Inflammatory macrophage treated with lipopolysaccharide for 1 hour (primary cell): ENCODE data around the gene IL17C.

ENCODE experiments used
- DNase-seq, 2 donors: peaks; one replicate each; pipeline ENCODE4 v3.0.0-alpha.2; 2020 to 2022

The IL17C gene

DNA sequence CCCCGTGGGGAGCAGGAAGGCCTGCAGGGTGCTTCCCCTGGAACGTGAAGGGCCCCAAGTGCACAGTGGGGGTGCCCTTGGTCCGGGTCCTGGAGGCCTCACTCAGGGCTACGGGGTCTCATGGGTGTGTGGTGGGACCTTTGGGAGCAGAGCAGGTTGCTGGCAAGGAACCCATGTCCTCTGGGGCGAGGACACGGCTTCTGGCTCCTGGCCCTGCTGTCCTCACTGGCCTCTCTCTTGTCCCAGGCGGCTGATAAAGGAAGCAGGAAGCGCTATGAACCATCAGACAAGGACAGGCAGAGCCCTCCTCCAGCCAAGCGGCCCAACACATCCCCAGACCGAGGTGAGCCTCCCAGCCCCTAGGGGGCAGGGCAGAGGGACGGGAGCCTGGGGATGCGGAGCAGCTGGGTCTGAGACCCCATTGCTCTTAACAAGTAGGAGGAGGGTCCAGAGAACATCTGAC is 9.8 kb upstream of the IL17C start:
- peak in 1 of 2 donors; percentile 17 for DNase-seq

- DNase-seq = no peak
Measured at GRCh38 chr16:88629835-88630234, 8.5 kb upstream of the IL17C start.

DNA sequence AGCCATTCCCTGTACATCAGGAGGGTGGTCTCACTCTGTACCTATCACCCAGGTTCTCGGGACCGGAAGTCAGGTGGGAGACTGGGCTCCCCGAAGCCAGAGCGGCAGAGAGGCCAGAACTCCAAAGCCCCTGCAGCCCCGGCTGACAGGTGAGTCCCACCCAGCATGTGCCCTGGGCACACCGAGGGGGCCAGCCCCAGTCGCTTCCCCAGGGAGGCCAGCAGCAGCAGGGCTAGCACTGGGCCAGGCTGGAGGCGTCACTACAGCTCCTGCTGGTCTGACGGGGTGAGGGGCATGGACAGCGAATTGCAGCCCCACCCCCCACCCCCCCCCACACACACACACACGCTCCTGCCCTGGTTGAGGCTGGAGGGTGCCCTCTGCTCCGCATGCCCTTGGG is 7.9 kb upstream of the IL17C start:
- DNase-seq = no peak

DNA sequence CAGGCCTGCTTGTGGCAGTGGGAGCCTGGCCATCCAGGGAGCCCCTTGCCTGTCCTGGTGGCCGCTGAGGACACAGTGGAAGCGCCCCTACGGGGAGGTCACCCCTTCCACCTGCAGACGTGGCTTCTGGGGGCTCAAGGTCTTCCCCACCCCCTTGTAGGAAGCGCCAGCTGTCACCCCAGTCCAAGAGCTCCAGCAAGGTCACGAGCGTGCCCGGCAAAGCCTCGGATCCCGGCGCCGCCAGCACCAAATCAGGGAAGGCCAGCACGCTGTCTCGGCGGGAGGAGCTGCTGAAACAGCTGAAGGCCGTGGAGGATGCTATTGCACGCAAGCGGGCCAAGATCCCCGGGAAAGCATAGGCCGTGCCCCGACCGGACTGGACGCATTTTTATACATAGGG is 7.4 kb upstream of the IL17C start:
- no peak for DNase-seq

DNA sequence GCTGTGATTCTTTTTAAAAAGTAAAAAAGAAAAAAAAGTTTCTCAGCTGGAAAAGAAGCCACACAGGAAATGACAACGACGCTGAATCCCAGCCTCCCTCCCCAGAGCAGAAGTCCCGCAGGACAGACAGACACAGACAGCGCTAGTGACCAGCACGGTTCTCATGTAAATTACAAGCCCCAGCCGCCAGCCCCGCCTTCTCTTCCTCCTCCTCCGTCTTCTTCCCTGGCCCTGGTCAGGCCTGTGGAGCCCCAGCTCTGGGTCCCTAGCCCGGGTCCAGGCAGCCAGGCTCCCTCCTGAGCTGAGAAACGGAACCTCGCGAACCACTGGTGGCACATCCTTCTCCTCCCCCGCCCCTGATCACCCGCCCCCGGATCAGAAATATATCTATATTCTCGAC is 7.0 kb upstream of the IL17C start:
- DNase-seq = no peak

DNA sequence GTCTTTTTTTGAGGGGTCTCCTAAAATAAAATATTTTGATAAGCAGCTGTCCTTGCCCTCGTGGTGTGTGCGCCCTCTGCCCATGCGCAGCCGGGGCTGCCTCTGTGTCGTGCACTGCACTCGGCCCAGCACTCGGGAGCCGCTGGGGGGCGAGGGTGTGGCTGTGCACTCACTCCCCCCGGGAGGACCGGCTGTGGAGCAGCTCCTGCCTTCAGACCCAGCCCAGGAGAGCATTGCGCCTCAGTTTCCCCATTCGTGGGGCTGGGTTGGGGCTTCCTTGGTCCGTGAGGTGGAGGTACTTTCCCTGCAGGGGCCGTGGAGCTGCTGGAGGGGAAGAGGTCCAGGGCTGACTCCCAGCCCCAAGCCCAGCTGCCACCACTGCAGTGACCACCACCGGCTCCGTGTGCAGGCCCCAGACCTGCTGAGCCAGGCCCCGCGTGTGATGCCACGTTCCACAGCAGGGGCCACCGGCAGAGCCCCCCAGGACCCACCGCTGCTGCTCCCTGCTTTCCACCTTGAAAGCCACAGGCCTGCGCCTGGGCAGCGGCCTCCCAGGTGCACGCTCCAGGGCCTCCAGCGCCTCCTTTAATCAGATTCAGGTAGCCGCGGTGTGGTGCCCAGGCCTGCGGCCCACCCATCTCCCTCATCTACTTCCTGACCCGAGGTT is 6.3 kb upstream of the IL17C start:
- DNase-seq = no peak

GRCh38 chr16:88632587-88632930 is 5.8 kb upstream of the IL17C start:
- DNase-seq = no peak

GRCh38 chr16:88633684-88634140 is 4.7 kb upstream of the IL17C start:
- peak; percentile 82 to 92 for DNase-seq

GRCh38 chr16:88634141-88634993 is 4.0 kb upstream of the IL17C start:
- peak; percentile 95 to 96 for DNase-seq

DNA sequence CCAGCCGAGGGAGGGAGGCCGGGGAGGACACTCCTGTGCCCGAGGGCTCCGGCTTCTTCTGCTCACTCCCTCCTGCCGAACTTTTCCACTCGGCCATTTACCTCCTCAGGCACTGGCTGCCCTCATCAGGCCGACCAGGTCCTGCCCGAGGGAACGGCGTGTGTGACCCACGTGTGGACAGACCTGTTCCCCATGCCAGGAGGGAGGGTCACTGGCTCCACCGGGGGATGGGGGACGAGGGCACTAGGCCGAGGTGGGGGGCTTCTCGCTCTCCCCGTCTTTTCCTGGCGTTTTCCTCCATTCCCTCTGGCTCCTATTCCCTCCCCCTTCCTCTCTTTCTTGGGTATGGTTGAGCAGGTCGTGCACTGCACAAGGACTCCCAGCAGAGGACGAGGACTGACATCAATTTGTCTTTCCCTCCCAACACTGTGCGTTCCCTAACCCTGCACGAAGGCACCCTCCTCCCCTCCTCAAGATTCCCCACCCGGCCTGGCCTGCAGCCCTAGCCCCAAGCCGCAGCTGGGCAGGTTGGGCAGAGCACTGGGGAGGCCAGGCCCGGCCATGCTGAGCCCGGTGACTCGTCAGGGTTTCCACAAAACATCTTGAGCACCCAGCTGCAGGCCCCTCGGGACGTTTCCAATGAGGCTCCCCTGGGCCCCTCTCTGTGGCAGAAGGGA is 3.2 kb upstream of the IL17C start:
- no peak for DNase-seq

- DNase-seq = no peak
Measured at GRCh38 chr16:88635671-88636319, 2.6 kb upstream of the IL17C start.

- no peak for DNase-seq
Measured at GRCh38 chr16:88636488-88637265, 1.7 kb upstream of the IL17C start.

DNA sequence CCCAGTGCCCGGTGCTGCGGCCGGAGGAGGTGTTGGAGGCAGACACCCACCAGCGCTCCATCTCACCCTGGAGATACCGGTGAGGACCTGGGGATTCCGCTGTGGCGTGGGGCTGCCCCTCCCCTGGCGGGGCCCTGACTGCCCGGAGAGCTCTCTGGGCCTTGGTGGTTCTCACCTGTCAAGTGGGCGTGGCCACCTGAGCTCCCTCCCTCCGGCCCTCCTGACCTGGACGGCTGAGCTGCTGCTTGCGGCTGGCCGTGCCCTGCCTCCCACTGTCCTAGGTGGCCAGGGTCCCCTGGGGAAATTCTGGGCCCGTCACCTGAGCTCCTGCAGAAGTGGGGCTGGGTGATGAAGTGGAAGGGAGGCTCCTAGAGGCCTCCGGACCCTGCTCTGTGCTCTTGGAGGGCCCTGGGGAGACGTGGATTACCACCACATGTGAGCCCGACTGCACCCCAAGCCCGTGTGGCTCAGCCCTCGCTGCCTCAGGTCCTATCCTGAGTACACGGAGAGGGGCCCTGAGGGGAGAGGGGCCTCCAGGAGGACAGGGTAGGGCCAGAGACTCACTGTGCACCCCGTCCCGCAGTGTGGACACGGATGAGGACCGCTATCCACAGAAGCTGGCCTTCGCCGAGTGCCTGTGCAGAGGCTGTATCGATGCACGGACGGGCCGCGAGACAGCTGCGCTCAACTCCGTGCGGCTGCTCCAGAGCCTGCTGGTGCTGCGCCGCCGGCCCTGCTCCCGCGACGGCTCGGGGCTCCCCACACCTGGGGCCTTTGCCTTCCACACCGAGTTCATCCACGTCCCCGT is 1.1 kb downstream of the IL17C start:
- no peak for DNase-seq

DNA sequence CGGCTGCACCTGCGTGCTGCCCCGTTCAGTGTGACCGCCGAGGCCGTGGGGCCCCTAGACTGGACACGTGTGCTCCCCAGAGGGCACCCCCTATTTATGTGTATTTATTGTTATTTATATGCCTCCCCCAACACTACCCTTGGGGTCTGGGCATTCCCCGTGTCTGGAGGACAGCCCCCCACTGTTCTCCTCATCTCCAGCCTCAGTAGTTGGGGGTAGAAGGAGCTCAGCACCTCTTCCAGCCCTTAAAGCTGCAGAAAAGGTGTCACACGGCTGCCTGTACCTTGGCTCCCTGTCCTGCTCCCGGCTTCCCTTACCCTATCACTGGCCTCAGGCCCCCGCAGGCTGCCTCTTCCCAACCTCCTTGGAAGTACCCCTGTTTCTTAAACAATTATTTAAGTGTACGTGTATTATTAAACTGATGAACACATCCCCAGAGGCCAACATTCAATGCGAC is 1.7 kb downstream of the IL17C start:
- DNase-seq = no peak

DNA sequence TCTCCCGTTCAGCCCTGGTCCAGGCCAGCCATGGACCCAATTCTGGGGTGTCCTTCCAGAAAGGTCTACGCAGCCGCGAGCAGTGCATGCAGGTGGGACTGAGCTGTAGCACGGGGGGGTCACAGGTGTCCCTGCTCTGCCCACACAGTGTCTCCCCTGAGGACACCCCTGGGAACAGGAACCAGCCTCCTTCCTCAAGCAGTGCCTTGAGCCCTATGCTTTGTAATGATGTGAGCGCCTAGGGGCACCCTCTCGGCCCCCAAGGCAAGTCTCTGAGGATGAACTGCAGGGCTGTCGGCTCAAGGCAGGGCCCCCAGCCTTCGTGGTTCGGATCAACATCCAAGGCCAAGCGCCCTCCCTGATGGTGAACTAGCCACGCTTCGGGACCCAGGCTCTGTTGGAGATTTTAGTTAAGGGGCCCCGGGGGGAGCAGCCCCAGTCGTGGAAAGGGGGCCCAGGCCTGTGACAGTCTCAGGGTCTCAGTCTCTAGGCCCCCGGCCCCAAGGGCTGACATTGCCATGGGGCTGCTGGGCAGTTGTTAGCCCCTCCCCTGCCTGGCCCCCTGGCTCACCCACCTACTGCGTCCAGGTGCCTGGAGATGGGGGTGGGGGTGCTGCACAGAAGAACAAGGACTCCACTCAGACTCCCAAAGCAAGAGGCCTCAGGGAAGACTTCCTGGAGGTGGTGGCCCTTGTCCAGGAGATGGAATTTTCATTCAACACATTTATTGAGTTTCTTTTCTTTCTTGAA is 2.3 kb downstream of the IL17C start:
- no peak for DNase-seq

DNA sequence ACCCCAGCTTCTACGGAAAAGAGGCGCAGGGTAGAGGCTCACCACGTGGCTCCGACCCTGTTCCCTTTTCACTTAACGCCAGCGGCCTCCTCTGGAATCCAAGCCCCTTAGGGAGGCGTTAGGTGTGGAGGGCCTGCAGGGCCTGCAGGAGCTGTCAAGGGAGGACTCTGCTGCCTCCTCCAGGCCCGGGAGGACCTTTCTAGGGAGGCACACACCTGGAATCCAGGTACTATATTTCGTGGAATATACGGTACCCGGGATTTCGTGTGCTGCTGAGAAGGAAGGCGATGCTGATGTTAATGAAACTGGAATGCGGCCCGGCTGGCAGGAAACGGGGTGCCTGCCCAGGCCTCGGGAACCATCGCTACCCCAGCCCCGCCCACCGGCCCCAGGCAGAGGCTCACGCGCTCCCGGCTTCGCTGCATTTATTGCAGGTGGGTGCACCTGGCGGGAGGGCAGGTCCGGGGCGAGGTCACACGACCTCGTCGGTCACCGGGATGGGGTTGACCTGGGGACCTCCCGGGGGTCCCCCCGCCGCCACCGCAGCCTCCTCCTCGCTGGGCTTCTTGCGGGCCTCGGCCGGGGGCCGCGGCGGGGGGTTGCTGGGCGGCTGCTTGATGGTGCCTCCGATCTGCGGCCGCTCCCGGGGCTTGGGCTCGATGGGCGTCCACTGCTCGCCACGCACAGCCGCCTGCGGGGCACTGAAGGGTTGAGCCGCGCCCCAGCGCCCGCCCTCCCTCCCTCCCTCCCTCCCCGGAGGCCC is 4.7 kb downstream of the IL17C start:
- no peak for DNase-seq

DNA sequence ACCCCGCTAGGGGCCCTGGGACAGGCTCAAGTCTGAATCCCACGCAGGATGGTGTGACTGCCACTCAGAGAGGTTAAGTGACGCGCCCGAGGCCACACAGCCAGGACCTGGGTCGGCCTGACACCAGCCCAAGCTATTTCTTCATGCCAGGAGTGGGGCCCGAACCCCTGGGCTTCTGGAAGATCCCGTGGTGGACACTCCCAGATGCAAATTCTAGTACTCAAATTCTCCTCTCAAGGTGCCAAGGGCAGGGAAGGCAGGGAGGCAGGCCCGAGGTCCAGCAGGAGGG is 5.2 kb downstream of the IL17C start:
- DNase-seq = no peak

- DNase-seq = no peak
Measured at GRCh38 chr16:88645455-88645854, 7.1 kb downstream of the IL17C start.

GRCh38 chr16:88645941-88646340 is 7.6 kb downstream of the IL17C start:
- no peak for DNase-seq
